H1 (cell line): ENCODE results near the gene HOMER1. TPM values are rescaled to one million over a fixed set of nuclear protein-coding genes. Genes with fewer than 3 reads are reported as not detected.

ENCODE experiments used
- RAD21 ChIP-seq, 2 experiments: IDR thresholded peaks in 1 of 2; conservative IDR thresholded peaks in 1 of 2; 2 replicates each; pipeline ENCODE4 v1.6.1; 2011; ENCODE audit warnings: low read depth in 2 of 2, low read length in 2 of 2, improper control_type of control experiment in 1 of 2, inconsistent platforms in 1 of 2, mild to moderate bottlenecking in 1 of 2, moderate library complexity in 1 of 2
- polyA plus RNA-seq, 7 experiments: library from polyadenylated mRNA; depleted of rRNA in 3 of 7; stranded (reverse) in 5 of 7; unstranded in 2 of 7; fragments of >200 nt in 5 of 7; fragments of 200-250 nt in 2 of 7; gene quantifications; 1 replicate in 5 of 7; 2 replicates in 1 of 7; 4 replicates in 1 of 7; pipeline versions ENCODE4 v1.2.1 to v1.2.3, GENCODE V29; 2011 to 2013; ENCODE audit warnings: missing spikeins in 2 of 7, mixed read lengths in 2 of 7
- total RNA-seq: library from RNA; stranded (reverse); fragmentation: NEBNext Ultra II Directional; extraction: Animal tissue kit (Norgen Biotek cat#: 25700); gene quantifications from 2 replicates; pipeline ENCODE4 v1.2.1, GENCODE V29; 2021
- TF ChIP-seq, protein P1 (sequence below): fragments of 300-600 bp; sonication (generic); IDR thresholded peaks from 2 replicates; pipeline ENCODE4 v1.7.1; 2012; ENCODE audit warnings: low read length, moderate library complexity, mild to moderate bottlenecking, inconsistent platforms; ENCODE audit not compliant: insufficient replicate concordance

HOMER1 gene
- total and polyA plus RNA-seq, 2 of the 8 experiments (the other 6 are each of a cell fraction or from before 2014, with no cell fraction given), result 6.4 to 57.9 TPM

DNA sequence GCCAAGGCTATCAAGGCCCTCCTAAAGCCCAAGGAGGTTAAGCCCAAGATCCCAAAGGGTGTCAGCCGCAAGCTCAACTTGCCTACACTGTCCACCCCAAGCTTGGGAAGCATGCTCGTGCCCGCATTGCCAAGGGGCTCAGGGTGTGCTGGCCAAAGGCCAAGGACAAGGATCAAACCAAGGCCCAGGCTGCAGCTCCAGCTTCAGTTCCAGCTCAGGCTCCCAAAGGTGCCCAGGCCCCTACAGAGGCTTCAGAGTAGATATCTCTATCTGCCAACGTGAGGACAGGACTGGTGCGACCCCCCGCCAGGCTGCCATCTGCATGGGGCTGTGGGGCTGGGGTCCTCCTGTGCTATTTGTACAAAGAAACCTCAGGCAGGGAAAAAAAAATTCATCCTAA lies 3.3 kb downstream of the HOMER1 start (continued):
- TF ChIP-seq, protein P1, sequence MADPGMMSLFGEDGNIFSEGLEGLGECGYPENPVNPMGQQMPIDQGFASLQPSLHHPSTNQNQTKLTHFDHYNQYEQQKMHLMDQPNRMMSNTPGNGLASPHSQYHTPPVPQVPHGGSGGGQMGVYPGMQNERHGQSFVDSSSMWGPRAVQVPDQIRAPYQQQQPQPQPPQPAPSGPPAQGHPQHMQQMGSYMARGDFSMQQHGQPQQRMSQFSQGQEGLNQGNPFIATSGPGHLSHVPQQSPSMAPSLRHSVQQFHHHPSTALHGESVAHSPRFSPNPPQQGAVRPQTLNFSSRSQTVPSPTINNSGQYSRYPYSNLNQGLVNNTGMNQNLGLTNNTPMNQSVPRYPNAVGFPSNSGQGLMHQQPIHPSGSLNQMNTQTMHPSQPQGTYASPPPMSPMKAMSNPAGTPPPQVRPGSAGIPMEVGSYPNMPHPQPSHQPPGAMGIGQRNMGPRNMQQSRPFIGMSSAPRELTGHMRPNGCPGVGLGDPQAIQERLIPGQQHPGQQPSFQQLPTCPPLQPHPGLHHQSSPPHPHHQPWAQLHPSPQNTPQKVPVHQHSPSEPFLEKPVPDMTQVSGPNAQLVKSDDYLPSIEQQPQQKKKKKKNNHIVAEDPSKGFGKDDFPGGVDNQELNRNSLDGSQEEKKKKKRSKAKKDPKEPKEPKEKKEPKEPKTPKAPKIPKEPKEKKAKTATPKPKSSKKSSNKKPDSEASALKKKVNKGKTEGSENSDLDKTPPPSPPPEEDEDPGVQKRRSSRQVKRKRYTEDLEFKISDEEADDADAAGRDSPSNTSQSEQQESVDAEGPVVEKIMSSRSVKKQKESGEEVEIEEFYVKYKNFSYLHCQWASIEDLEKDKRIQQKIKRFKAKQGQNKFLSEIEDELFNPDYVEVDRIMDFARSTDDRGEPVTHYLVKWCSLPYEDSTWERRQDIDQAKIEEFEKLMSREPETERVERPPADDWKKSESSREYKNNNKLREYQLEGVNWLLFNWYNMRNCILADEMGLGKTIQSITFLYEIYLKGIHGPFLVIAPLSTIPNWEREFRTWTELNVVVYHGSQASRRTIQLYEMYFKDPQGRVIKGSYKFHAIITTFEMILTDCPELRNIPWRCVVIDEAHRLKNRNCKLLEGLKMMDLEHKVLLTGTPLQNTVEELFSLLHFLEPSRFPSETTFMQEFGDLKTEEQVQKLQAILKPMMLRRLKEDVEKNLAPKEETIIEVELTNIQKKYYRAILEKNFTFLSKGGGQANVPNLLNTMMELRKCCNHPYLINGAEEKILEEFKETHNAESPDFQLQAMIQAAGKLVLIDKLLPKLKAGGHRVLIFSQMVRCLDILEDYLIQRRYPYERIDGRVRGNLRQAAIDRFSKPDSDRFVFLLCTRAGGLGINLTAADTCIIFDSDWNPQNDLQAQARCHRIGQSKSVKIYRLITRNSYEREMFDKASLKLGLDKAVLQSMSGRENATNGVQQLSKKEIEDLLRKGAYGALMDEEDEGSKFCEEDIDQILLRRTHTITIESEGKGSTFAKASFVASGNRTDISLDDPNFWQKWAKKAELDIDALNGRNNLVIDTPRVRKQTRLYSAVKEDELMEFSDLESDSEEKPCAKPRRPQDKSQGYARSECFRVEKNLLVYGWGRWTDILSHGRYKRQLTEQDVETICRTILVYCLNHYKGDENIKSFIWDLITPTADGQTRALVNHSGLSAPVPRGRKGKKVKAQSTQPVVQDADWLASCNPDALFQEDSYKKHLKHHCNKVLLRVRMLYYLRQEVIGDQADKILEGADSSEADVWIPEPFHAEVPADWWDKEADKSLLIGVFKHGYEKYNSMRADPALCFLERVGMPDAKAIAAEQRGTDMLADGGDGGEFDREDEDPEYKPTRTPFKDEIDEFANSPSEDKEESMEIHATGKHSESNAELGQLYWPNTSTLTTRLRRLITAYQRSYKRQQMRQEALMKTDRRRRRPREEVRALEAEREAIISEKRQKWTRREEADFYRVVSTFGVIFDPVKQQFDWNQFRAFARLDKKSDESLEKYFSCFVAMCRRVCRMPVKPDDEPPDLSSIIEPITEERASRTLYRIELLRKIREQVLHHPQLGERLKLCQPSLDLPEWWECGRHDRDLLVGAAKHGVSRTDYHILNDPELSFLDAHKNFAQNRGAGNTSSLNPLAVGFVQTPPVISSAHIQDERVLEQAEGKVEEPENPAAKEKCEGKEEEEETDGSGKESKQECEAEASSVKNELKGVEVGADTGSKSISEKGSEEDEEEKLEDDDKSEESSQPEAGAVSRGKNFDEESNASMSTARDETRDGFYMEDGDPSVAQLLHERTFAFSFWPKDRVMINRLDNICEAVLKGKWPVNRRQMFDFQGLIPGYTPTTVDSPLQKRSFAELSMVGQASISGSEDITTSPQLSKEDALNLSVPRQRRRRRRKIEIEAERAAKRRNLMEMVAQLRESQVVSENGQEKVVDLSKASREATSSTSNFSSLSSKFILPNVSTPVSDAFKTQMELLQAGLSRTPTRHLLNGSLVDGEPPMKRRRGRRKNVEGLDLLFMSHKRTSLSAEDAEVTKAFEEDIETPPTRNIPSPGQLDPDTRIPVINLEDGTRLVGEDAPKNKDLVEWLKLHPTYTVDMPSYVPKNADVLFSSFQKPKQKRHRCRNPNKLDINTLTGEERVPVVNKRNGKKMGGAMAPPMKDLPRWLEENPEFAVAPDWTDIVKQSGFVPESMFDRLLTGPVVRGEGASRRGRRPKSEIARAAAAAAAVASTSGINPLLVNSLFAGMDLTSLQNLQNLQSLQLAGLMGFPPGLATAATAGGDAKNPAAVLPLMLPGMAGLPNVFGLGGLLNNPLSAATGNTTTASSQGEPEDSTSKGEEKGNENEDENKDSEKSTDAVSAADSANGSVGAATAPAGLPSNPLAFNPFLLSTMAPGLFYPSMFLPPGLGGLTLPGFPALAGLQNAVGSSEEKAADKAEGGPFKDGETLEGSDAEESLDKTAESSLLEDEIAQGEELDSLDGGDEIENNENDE, result no peak
- no peak for TF ChIP-seq RAD21 (IDR thresholded peaks at IDR 0.05 in 1 of 2, conservative IDR thresholded peaks at IDR 0.05 in 1 of 2; ENCODE audit: low read depth in 2 of 2, low read length in 2 of 2)
